H9 (cell line): ENCODE measurements around the gene PHEX. TPM values are rescaled to one million over a fixed set of nuclear protein-coding genes. Genes with fewer than 3 reads are reported as not detected.

ENCODE experiments used
- DNase-seq: peaks from one replicate; pipeline ENCODE4 v3.0.0-alpha.2; 2017
- H2AFZ ChIP-seq: one replicate; pipeline ENCODE4 v1.6.1; 2013; ENCODE audit warnings: mild to moderate bottlenecking, low read length, control low read depth, moderate library complexity
- H2AK5ac ChIP-seq: 2 replicates; pipeline ENCODE4 v1.6.1; 2013; ENCODE audit warnings: low read length, control low read depth, mixed read lengths; ENCODE audit not compliant: insufficient read length
- H2BK120ac ChIP-seq: one replicate; pipeline ENCODE4 v1.6.1; 2013; ENCODE audit warnings: low read depth, mild to moderate bottlenecking, low read length, control low read depth, inconsistent platforms; ENCODE audit not compliant: poor library complexity, severe bottlenecking
- H2BK12ac ChIP-seq: 2 replicates; pipeline ENCODE4 v1.6.1; 2013; ENCODE audit warnings: low read length, control low read depth, mixed read lengths, low read depth; ENCODE audit not compliant: insufficient read length
- H2BK15ac ChIP-seq: 2 replicates; pipeline ENCODE4 v1.6.1; 2013; ENCODE audit warnings: low read depth, low read length, control low read depth
- H2BK20ac ChIP-seq: one replicate; pipeline ENCODE4 v1.6.1; 2013; ENCODE audit warnings: low read depth, mild to moderate bottlenecking, low read length, control low read depth, inconsistent platforms; ENCODE audit not compliant: poor library complexity, severe bottlenecking
- H2BK5ac ChIP-seq: 2 replicates; pipeline ENCODE4 v1.6.1; 2013; ENCODE audit warnings: low read length, control low read depth, mixed read lengths; ENCODE audit not compliant: insufficient read length
- H3K14ac ChIP-seq: 2 replicates; pipeline ENCODE4 v1.6.1; 2013; ENCODE audit warnings: low read length, control low read depth; ENCODE audit not compliant: insufficient read depth
- H3K18ac ChIP-seq: 2 replicates; pipeline ENCODE4 v1.6.1; 2013; ENCODE audit warnings: low read depth, mild to moderate bottlenecking, mixed read lengths, low read length, control low read depth; ENCODE audit not compliant: insufficient read length
- H3K23ac ChIP-seq: 2 replicates; pipeline ENCODE4 v1.6.1; 2013; ENCODE audit warnings: low read length, control low read depth, mixed read lengths, low read depth; ENCODE audit not compliant: insufficient read length
- H3K23me2 ChIP-seq: 2 replicates; pipeline ENCODE4 v1.6.1; 2013; ENCODE audit warnings: low read depth, mild to moderate bottlenecking, mixed read lengths, low read length, control low read depth; ENCODE audit not compliant: insufficient read length, poor library complexity, severe bottlenecking
- H3K27ac ChIP-seq: 2 replicates; pipeline ENCODE4 v1.5.1; 2013; ENCODE audit warnings: low read length, control low read depth, mixed read lengths, low read depth; ENCODE audit not compliant: insufficient read length
- H3K27me3 ChIP-seq: 2 replicates; pipeline ENCODE4 v1.6.1; 2013; ENCODE audit warnings: low read length, control low read depth, inconsistent platforms; ENCODE audit not compliant: insufficient read depth
- H3K4ac ChIP-seq: 2 replicates; pipeline ENCODE4 v1.6.1; 2013; ENCODE audit warnings: low read depth, mild to moderate bottlenecking, control low read depth, inconsistent platforms, low read length, moderate library complexity
- H3K4me1 ChIP-seq: 2 replicates; pipeline ENCODE4 v1.6.1; 2013; ENCODE audit warnings: low read length, control low read depth, inconsistent platforms; ENCODE audit not compliant: insufficient read depth
- H3K4me2 ChIP-seq: 2 replicates; pipeline ENCODE4 v1.6.1; 2013; ENCODE audit warnings: low read length, control low read depth, mixed read lengths; ENCODE audit not compliant: insufficient read length, insufficient read depth
- H3K56ac ChIP-seq: 2 replicates; pipeline ENCODE4 v1.6.1; 2013; ENCODE audit warnings: low read depth, mild to moderate bottlenecking, mixed read lengths, low read length, control low read depth; ENCODE audit not compliant: insufficient read length
- H3K79me1 ChIP-seq: 2 replicates; pipeline ENCODE4 v1.6.1; 2013; ENCODE audit warnings: low read depth, mild to moderate bottlenecking, moderate library complexity, low read length, control low read depth, inconsistent platforms; ENCODE audit not compliant: insufficient read depth, poor library complexity, severe bottlenecking
- H3K79me2 ChIP-seq: 2 replicates; pipeline ENCODE4 v1.6.1; 2013; ENCODE audit warnings: low read length, control low read depth, inconsistent platforms; ENCODE audit not compliant: insufficient read depth
- H3K9ac ChIP-seq: 2 replicates; pipeline ENCODE4 v1.6.1; 2013; ENCODE audit warnings: low read length, control low read depth, mixed read lengths; ENCODE audit not compliant: insufficient read length; ENCODE audit errors: extremely low read depth
- H3K9me3 ChIP-seq: one replicate; pipeline ENCODE4 v1.6.1; 2013; ENCODE audit warnings: low read depth, low read length, inconsistent platforms; ENCODE audit not compliant: control insufficient read depth
- H3T11ph ChIP-seq: one replicate; pipeline ENCODE4 v1.6.1; 2013; ENCODE audit warnings: mild to moderate bottlenecking, low read length, control low read depth, inconsistent platforms
- H4K20me1 ChIP-seq: one replicate; pipeline ENCODE4 v1.6.1; 2013; ENCODE audit not compliant: control insufficient read depth, insufficient read length, insufficient read depth
- H4K5ac ChIP-seq: 2 replicates; pipeline ENCODE4 v1.6.1; 2013; ENCODE audit warnings: low read depth, mild to moderate bottlenecking, mixed read lengths, low read length, control low read depth; ENCODE audit not compliant: insufficient read length
- H4K8ac ChIP-seq: replicated peaks from 2 replicates; pipeline ENCODE4 v1.6.1; 2013; ENCODE audit warnings: low read length, control low read depth, mixed read lengths, low read depth; ENCODE audit not compliant: insufficient read length
- H4K91ac ChIP-seq: 2 replicates; pipeline ENCODE4 v1.6.1; 2013; ENCODE audit warnings: low read depth, mild to moderate bottlenecking, moderate library complexity, mixed read lengths, low read length, control low read depth; ENCODE audit not compliant: insufficient read length
- H3K27ac Mint-ChIP-seq, 3 experiments: 2 replicates in 2 of 3; 3 replicates in 1 of 3; pipeline ENCODE4 v1.8.0; 2020 to 2021; ENCODE audit warnings: mixed read lengths in 3 of 3, mild to moderate bottlenecking in 1 of 3, moderate library complexity in 1 of 3
- H3K27me3 Mint-ChIP-seq: 2 replicates; pipeline ENCODE4 v1.8.0; 2021; ENCODE audit warnings: low read depth, mild to moderate bottlenecking, moderate library complexity, mixed read lengths
- H3K36me3 Mint-ChIP-seq, 3 experiments: 2 replicates in 2 of 3; 3 replicates in 1 of 3; pipeline ENCODE4 v1.8.0; 2020 to 2021; ENCODE audit warnings: low read depth in 3 of 3, mixed read lengths in 3 of 3; ENCODE audit not compliant: insufficient read depth in 1 of 3
- H3K4me1 Mint-ChIP-seq, 2 experiments: 2 replicates each; pipeline ENCODE4 v1.8.0; 2020; ENCODE audit warnings: mixed read lengths in 2 of 2
- H3K4me3 Mint-ChIP-seq, 2 experiments: 2 replicates in 1 of 2; 3 replicates in 1 of 2; pipeline ENCODE4 v1.8.0; 2020 to 2021; ENCODE audit warnings: mild to moderate bottlenecking in 2 of 2, mixed read lengths in 2 of 2, moderate library complexity in 1 of 2
- H3K9me3 Mint-ChIP-seq, 2 experiments: 2 replicates in 1 of 2; 3 replicates in 1 of 2; pipeline ENCODE4 v1.8.0; 2020; ENCODE audit warnings: mild to moderate bottlenecking in 2 of 2, mixed read lengths in 2 of 2, moderate library complexity in 1 of 2
- WGBS: extraction: QIAGEN DNeasy Blood & Tissue Kit; methylation state at CpG from one replicate; pipeline ENCODE4 v1.1.7; 2013; ENCODE audit warnings: missing lambda C conversion rate, low lambda C conversion rate, mixed read lengths; ENCODE audit not compliant: insufficient read length; ENCODE audit errors: extremely low coverage; 5-methylcytosine and 5-hydroxymethylcytosine counted together
- total RNA-seq: library from RNA; stranded (reverse); gene quantifications from 2 replicates; pipeline ENCODE4 v1.2.1, GENCODE V29; 2021
- TF ChIP-seq, protein P1 (sequence below): fragments of 200-600 bp; sonication (generic); conservative IDR thresholded peaks from 3 replicates; pipeline ENCODE4 v1.8.0; 2021; ENCODE audit warnings: antibody characterized with exemption, mild to moderate bottlenecking

PHEX gene
- total RNA-seq, 1 experiment from 2014 or later = 0.11 TPM

DNA sequence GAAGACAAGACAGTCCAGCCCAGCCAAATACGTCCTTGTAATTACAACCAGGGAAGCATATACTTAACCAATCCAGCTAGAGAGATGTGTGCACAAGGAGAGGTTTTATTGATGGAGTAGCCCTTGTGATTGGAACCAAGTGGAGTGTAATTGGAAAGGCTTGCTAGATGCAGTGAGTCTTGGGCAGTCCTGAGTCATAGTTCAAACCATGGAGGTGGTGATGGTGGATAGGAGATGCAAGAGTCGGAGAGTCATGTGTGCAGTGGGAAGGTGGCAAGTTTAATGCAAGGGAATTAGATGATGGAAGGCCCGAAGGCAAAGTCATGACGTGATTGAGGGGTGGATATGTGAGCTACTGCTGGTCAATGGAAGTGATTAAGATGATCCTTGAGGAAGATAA is 63.7 kb downstream of the PHEX start:
- Histone ChIP-seq H2BK12ac (no peak overlapping the region), H3K14ac (no peak overlapping the region), H4K91ac (no peak overlapping the region), H3K18ac (no peak overlapping the region), H3K9ac (no peak overlapping the region), H3T11ph (no peak overlapping the region), H3K9me3 (peaks cover 6% of the 10 kb centered on the region), H2BK15ac (no peak overlapping the region), H4K5ac (no peak overlapping the region), H2AFZ (no peak overlapping the region), H3K4me1 (peaks cover 2% of the 10 kb centered on the region; the same call in 1 of the 2 replicates), H3K79me2 (no peaks in the 10 kb centered on the region), H2BK120ac (no peak overlapping the region), H3K4ac (no peak overlapping the region), H2AK5ac (no peak overlapping the region), H3K23me2 (no peaks in the 10 kb centered on the region), H3K27me3 (no peaks in the 10 kb centered on the region), H4K20me1 (no peaks in the 10 kb centered on the region), H2BK5ac (no peak overlapping the region), H3K79me1 (no peaks in the 10 kb centered on the region), H3K4me2 (no peak overlapping the region), H3K27ac (no peak overlapping the region), H4K8ac (no peak overlapping the region), H3K23ac (no peak overlapping the region), H3K56ac (no peak overlapping the region), H2BK20ac (no peak overlapping the region)
- Mint-ChIP-seq H3K27me3 (no peaks in the 10 kb centered on the region), H3K27ac (no peak overlapping the region), H3K36me3 (no peaks in the 10 kb centered on the region), H3K4me1 (peaks cover 10 to 13% of the 10 kb centered on the region in 2 experiments), H3K4me3 (no peak overlapping the region), H3K9me3 (peaks cover 0 to 30% of the 10 kb centered on the region in 2 experiments; a peak in 4 of 5 replicates)
- no peak for DNase-seq
- TF ChIP-seq, protein P1, sequence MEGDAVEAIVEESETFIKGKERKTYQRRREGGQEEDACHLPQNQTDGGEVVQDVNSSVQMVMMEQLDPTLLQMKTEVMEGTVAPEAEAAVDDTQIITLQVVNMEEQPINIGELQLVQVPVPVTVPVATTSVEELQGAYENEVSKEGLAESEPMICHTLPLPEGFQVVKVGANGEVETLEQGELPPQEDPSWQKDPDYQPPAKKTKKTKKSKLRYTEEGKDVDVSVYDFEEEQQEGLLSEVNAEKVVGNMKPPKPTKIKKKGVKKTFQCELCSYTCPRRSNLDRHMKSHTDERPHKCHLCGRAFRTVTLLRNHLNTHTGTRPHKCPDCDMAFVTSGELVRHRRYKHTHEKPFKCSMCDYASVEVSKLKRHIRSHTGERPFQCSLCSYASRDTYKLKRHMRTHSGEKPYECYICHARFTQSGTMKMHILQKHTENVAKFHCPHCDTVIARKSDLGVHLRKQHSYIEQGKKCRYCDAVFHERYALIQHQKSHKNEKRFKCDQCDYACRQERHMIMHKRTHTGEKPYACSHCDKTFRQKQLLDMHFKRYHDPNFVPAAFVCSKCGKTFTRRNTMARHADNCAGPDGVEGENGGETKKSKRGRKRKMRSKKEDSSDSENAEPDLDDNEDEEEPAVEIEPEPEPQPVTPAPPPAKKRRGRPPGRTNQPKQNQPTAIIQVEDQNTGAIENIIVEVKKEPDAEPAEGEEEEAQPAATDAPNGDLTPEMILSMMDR = no peak
- WGBS = no CpG with 5 or more reads among the region's 4 CpGs
